ENCODE measurements around the gene TOMT. TPM values are rescaled to one million over a fixed set of nuclear protein-coding genes. Genes with fewer than 3 reads are reported as not detected.

The TOMT gene, protein sequence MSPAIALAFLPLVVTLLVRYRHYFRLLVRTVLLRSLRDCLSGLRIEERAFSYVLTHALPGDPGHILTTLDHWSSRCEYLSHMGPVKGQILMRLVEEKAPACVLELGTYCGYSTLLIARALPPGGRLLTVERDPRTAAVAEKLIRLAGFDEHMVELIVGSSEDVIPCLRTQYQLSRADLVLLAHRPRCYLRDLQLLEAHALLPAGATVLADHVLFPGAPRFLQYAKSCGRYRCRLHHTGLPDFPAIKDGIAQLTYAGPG
- 0.52 and 0.76 TPM in 2 replicates for polyA plus RNA-seq
- not detected in 2 replicates for polyA minus RNA-seq

GRCh38 chr11:72105888-72106287 is at the start of gene TOMT:
Gene TOMT, plus strand, starts transcription at chr11:72105924. Its CDS starts 28 bp downstream, at chr11:72105952.
- no peaks in the 10 kb centered on the region for H4K20me1 ChIP-seq (ENCODE audit: insufficient read depth)
- no peak within 1 kb of the TSS for H3K4me2 ChIP-seq (ENCODE audit: low read length)
- no peaks in the 10 kb centered on the region for H3F3A ChIP-seq (ENCODE audit: insufficient read depth, low read length, poor library complexity, severe bottlenecking)
- no peak for TF ChIP-seq POLR2AphosphoS5 (IDR thresholded peaks at IDR 0.05)
- no peak for TF ChIP-seq SMC3 (conservative IDR thresholded peaks at IDR 0.05; ENCODE audit: poor library complexity)
- H3K4me3 ChIP-seq (ENCODE audit: low read length), result no peak within 1 kb of the TSS
- no peaks in the 10 kb centered on the region for H3K9me2 ChIP-seq (ENCODE audit: insufficient read depth, low read length)
- peaks cover 20% of the 10 kb centered on the region for H3K79me2 ChIP-seq (replicated peaks; ENCODE audit: insufficient read depth, low read length)
- H3K27ac ChIP-seq (ENCODE audit: low read length), result no peak within 1 kb of the TSS
- H3K9me3 ChIP-seq (ENCODE audit: low read length), result no peaks in the 10 kb centered on the region
- no peak within 1 kb of the TSS for H2AFZ ChIP-seq (ENCODE audit: low read depth, low read length)
- no peaks in the 10 kb centered on the region for H3K27me3 ChIP-seq (ENCODE audit: insufficient read depth, low read depth, low read length)
- no peak within 1 kb of the TSS for H3K9ac ChIP-seq (ENCODE audit: low read length)
- H3K36me3 ChIP-seq (ENCODE audit: insufficient read depth, low read length), result no peaks in the 10 kb centered on the region

DNA sequence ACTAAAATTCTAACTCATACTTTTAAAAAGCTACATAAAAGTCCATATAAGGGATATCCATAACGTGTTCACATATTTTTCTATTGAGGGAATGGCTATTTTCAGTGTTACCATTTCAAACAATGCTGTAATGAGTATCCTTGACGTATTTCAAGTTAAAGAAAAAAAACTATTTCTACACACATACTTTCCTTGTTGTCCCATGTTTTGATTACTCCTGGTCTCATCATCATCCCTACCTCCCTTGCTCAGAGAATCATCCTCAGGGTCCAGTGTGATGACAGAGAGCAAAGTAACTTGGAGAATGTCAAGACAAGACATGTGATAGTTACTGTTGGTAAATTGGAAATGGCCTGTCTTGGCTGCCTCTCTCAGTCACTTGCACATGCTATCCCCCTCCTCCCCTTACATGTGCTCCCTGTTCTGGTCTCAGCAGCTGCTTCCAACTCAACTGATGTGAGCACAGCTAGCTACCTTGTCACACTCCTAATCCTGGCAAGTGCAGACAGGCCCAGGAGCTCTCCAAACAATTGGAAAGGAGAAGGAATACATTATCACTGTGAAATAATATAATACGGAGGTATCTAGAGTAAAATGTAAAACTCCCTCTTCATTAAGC is 47.2 kb upstream of the TOMT start:
- Histone ChIP-seq H3K79me2 (replicated peaks; ENCODE audit: insufficient read depth, low read length) (peaks cover 3% of the 10 kb centered on the region), H2AFZ (ENCODE audit: low read depth, low read length) (no peak overlapping the region), H3F3A (ENCODE audit: insufficient read depth, low read length, poor library complexity, severe bottlenecking) (no peaks in the 10 kb centered on the region), H4K20me1 (ENCODE audit: insufficient read depth) (no peaks in the 10 kb centered on the region), H3K27ac (ENCODE audit: low read length) (no peak overlapping the region), H3K9ac (ENCODE audit: low read length) (no peak overlapping the region), H3K4me3 (ENCODE audit: low read length) (no peak overlapping the region), H3K9me3 (ENCODE audit: low read length) (no peaks in the 10 kb centered on the region), H3K9me2 (ENCODE audit: insufficient read depth, low read length) (no peaks in the 10 kb centered on the region), H3K4me2 (ENCODE audit: low read length) (no peak overlapping the region), H3K27me3 (ENCODE audit: insufficient read depth, low read depth, low read length) (no peaks in the 10 kb centered on the region), H3K36me3 (ENCODE audit: insufficient read depth, low read length) (no peaks in the 10 kb centered on the region)
- TF ChIP-seq MXI1 (conservative IDR thresholded peaks at IDR 0.05; ENCODE audit: poor library complexity, severe bottlenecking) (no peak), SMC3 (conservative IDR thresholded peaks at IDR 0.05; ENCODE audit: poor library complexity) (no peak), RAD21 (conservative IDR thresholded peaks at IDR 0.05) (no peak), CTCF (IDR thresholded peaks at IDR 0.05; ENCODE audit: poor library complexity, severe bottlenecking) (no peak), POLR2AphosphoS5 (IDR thresholded peaks at IDR 0.05) (no peak), TAF1 (IDR thresholded peaks at IDR 0.05; ENCODE audit: low read depth) (no peak), EP300 (conservative IDR thresholded peaks at IDR 0.05; ENCODE audit: poor library complexity, severe bottlenecking) (no peak), EZH2 (IDR thresholded peaks at IDR 0.05; ENCODE audit: borderline replicate concordance, insufficient read depth, low read length, poor library complexity, severe bottlenecking) (no peak)
- TF ChIP-seq, protein P1, sequence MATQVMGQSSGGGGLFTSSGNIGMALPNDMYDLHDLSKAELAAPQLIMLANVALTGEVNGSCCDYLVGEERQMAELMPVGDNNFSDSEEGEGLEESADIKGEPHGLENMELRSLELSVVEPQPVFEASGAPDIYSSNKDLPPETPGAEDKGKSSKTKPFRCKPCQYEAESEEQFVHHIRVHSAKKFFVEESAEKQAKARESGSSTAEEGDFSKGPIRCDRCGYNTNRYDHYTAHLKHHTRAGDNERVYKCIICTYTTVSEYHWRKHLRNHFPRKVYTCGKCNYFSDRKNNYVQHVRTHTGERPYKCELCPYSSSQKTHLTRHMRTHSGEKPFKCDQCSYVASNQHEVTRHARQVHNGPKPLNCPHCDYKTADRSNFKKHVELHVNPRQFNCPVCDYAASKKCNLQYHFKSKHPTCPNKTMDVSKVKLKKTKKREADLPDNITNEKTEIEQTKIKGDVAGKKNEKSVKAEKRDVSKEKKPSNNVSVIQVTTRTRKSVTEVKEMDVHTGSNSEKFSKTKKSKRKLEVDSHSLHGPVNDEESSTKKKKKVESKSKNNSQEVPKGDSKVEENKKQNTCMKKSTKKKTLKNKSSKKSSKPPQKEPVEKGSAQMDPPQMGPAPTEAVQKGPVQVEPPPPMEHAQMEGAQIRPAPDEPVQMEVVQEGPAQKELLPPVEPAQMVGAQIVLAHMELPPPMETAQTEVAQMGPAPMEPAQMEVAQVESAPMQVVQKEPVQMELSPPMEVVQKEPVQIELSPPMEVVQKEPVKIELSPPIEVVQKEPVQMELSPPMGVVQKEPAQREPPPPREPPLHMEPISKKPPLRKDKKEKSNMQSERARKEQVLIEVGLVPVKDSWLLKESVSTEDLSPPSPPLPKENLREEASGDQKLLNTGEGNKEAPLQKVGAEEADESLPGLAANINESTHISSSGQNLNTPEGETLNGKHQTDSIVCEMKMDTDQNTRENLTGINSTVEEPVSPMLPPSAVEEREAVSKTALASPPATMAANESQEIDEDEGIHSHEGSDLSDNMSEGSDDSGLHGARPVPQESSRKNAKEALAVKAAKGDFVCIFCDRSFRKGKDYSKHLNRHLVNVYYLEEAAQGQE (IDR thresholded peaks at IDR 0.05; ENCODE audit: borderline replicate concordance), result no peak

Measured in neural cell (in vitro differentiated cells).